Calu3 (cell line): ENCODE measurements around the gene MRTO4. TPM values are rescaled to one million over a fixed set of nuclear protein-coding genes. Genes with fewer than 3 reads are reported as not detected.

Experiments used
- Bru-seq: library from RNA; stranded (reverse); fragments of 400-500 nt; gene quantifications from one replicate; lab custom pipeline; 2021; lab: Mats Ljungman, UMichigan
- BruChase-seq, 2 experiments: library from RNA; stranded (reverse); fragments of 400-500 nt; gene quantifications; one replicate each; lab custom pipeline; 2021; lab: Mats Ljungman, UMichigan
- BruUV-seq: library from RNA; stranded (reverse); fragments of 400-500 nt; replicated peaks from 2 replicates; lab custom pipeline; 2021; lab: Mats Ljungman, UMichigan
- CTCF ChIA-PET: fragments of 300-600 bp; sonication (Branson Sonifier 250); formaldehyde crosslinking; loops from one replicate; lab custom pipeline; 2022; ENCODE audit warnings: antibody characterized with exemption; lab: Charles Lee
- DNase-seq: peaks from one replicate; pipeline ENCODE4 v3.0.0; 2022
- H3K27ac Mint-ChIP-seq: one replicate; pipeline ENCODE4 v1.8.0; 2022; ENCODE audit warnings: mixed read lengths; ENCODE audit not compliant: unreplicated experiment
- H3K27me3 Mint-ChIP-seq: one replicate; pipeline ENCODE4 v1.8.0; 2022; ENCODE audit warnings: mixed read lengths; ENCODE audit not compliant: unreplicated experiment
- H3K36me3 Mint-ChIP-seq: one replicate; pipeline ENCODE4 v1.8.0; 2022; ENCODE audit warnings: mild to moderate bottlenecking, moderate library complexity, mixed read lengths; ENCODE audit not compliant: insufficient read depth, unreplicated experiment
- H3K4me1 Mint-ChIP-seq: one replicate; pipeline ENCODE4 v1.8.0; 2022; ENCODE audit warnings: mild to moderate bottlenecking, low read depth, mixed read lengths; ENCODE audit not compliant: unreplicated experiment
- H3K4me3 Mint-ChIP-seq: one replicate; pipeline ENCODE4 v1.8.0; 2022; ENCODE audit warnings: mild to moderate bottlenecking, low read depth, moderate library complexity, mixed read lengths; ENCODE audit not compliant: unreplicated experiment
- H3K9me3 Mint-ChIP-seq: one replicate; pipeline ENCODE4 v1.8.0; 2022; ENCODE audit warnings: low read depth, mixed read lengths; ENCODE audit not compliant: unreplicated experiment
- intact Hi-C: fragments of 100-400 bp; cut with micrococcal nuclease; formaldehyde crosslinking; loops from one replicate; pipeline ENCODE4 v1.10.0; 2022; ENCODE audit not compliant: unreplicated experiment
- long read RNA-seq: library from polyadenylated mRNA; stranded (forward); transcript quantifications from one replicate; pipeline ENCODE4 v2.0.0, GENCODE V29; 2022
- total RNA-seq: library from RNA; stranded (reverse); gene quantifications from 2 replicates; pipeline ENCODE4 v1.2.3, GENCODE V29; 2022
- TF ChIP-seq, protein P1 (sequence below): fragments of 200-600 bp; IDR thresholded peaks from one replicate; pipeline ENCODE4 v1.8.0; 2022; ENCODE audit warnings: antibody characterized with exemption; ENCODE audit not compliant: unreplicated experiment

The MRTO4 gene
- total RNA-seq (37.0 and 41.4 TPM in 2 replicates), Bru-seq, nascent RNA (percentile 79 among the genes with signal in this experiment), BruChase-seq, experiment 1, labeled RNA remaining after a 6-hour chase (percentile 90 among the genes with signal in this experiment), BruChase-seq, experiment 2, labeled RNA remaining after a 2-hour chase (percentile 88 among the genes with signal in this experiment)
- long read RNA-seq, transcript MRTO4-201 (8 exons, 2,315 nt) = major isoform, 39 of 45 reads
- long read RNA-seq, partial matches to known transcripts = 2 of 45 reads
- long read RNA-seq, other reads (novel, unspliced or antisense) = 4 of 45 reads

DNA sequence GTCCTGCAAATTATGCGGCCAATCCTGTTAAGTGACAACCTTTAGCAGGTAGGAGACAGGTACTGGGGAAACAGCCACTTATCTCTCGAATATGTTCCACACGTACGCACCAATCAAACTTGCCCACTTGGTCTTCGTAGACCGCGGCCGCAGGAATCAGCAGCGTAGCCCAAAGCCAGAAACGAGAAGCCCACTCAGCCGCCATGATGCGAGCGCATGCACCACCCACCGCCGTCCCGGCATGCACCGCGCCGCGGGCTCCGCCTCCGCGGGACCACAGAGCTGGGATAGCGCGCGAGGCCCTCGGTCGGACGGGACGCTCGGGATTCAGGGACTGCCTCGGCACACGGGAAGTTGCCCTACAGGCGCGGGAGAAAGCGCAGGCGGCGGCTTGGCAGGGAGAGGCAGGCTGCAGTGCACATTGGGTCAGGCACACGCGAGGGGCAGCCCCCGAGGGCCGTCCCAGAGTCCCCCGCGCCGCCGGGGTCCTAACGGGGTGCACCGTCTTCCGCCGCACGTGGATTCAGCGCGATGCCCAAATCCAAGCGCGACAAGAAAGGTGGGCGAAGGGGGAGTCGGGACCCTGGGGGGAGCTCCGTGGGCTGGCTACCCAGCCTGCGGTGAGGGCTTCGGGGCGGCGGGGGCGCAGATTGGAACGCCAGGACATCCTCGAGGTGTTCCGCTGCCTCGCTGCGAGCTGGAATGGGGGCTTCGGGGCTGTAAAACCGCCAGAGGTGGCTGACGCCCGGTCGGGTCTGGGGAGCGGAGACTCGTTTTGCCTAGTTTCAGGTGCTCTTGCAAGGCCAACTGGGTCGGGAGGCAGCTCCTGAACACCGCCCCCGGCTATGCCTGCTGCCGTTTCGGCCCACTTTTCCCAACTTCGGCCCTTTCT lies at the start of gene MRTO4, which contains the start of gene EMC1:
TSS of gene MRTO4 (plus strand) at position 501 of the 892 bp plus-strand sequence. CDS start at position 532, 31 bp downstream.
TSS of gene EMC1 (minus strand) at position 220 of the 892 bp plus-strand sequence. CDS start at position 205, 15 bp downstream.
- CTCF ChIA-PET = no interaction called here
- intact Hi-C loops = no loop called here
- H3K36me3 Mint-ChIP-seq = peaks cover 47% of the 10 kb centered on the region
- H3K27me3 Mint-ChIP-seq = no peaks in the 10 kb centered on the region
- peaks cover 12% of the 10 kb centered on the region for H3K4me1 Mint-ChIP-seq
- DNase-seq = peak; percentile 91
- peak within 1 kb of the TSS; percentile 89 for H3K4me3 Mint-ChIP-seq
- TSS peak; percentile 59 for BruUV-seq
- TF ChIP-seq, protein P1, sequence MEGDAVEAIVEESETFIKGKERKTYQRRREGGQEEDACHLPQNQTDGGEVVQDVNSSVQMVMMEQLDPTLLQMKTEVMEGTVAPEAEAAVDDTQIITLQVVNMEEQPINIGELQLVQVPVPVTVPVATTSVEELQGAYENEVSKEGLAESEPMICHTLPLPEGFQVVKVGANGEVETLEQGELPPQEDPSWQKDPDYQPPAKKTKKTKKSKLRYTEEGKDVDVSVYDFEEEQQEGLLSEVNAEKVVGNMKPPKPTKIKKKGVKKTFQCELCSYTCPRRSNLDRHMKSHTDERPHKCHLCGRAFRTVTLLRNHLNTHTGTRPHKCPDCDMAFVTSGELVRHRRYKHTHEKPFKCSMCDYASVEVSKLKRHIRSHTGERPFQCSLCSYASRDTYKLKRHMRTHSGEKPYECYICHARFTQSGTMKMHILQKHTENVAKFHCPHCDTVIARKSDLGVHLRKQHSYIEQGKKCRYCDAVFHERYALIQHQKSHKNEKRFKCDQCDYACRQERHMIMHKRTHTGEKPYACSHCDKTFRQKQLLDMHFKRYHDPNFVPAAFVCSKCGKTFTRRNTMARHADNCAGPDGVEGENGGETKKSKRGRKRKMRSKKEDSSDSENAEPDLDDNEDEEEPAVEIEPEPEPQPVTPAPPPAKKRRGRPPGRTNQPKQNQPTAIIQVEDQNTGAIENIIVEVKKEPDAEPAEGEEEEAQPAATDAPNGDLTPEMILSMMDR = no peak
- H3K9me3 Mint-ChIP-seq = no peaks in the 10 kb centered on the region
- peak within 1 kb of the TSS; percentile 81 for H3K27ac Mint-ChIP-seq

DNA sequence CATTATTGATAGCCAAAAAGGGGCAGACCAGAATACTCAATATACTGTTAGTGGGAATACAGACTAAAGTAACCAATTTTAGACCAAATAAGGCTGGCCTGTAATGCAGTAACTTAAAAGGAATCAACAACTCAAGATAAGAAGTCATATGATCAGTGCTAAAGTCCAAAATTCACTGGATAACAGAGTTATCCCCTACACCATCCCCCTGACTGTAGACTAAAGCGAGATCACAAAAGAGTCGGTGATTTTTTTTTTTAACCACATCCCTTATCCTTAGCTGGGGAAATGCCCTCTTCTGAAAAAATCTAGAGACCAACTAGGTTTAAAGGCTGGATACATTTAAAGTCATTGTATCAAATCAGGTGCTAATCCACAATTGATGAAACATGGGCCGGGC lies 49.2 kb upstream of the MRTO4 start:
- H3K27me3 Mint-ChIP-seq = no peaks in the 10 kb centered on the region
- no TSS peak for BruUV-seq
- H3K4me3 Mint-ChIP-seq = no peak overlapping the region
- H3K36me3 Mint-ChIP-seq = peaks cover 13% of the 10 kb centered on the region
- H3K4me1 Mint-ChIP-seq = peaks cover 35% of the 10 kb centered on the region
- no peak overlapping the region for H3K27ac Mint-ChIP-seq
- no peak for DNase-seq
- TF ChIP-seq, protein P1 = no peak
- intact Hi-C loops = no loop called here
- H3K9me3 Mint-ChIP-seq = no peaks in the 10 kb centered on the region
- CTCF ChIA-PET = no interaction called here

DNA sequence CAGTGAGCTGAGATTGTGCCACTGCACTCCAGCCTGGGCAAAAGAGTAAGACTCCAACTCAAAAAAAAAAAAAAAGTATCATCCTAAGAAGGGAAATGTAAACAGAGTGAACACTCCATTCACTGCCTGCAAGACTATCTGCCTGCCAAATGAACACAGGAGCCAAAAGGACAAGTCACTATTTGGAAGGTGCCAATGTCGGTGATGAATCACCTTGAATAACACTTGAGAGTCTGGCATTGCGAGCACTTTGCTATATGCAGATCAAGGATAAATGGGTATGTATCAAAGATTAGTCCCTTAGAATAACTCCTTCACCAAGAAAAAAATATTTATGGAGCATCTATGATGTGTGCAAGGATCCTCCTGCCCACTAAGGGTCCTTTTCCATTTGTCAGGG lies 48.2 kb upstream of the MRTO4 start:
- H3K4me1 Mint-ChIP-seq = peaks cover 35% of the 10 kb centered on the region
- CTCF ChIA-PET = interaction anchor here (0.6 kb wide), 1 partner anchor 390 kb away, joined by 5 read pairs; no protein-coding TSS in a partner anchor
- H3K36me3 Mint-ChIP-seq = peaks cover 13% of the 10 kb centered on the region
- no peaks in the 10 kb centered on the region for H3K27me3 Mint-ChIP-seq
- DNase-seq = no peak
- TF ChIP-seq, protein P1 = no peak
- intact Hi-C loops = no loop called here
- H3K9me3 Mint-ChIP-seq = no peaks in the 10 kb centered on the region
- BruUV-seq = no TSS peak
- H3K4me3 Mint-ChIP-seq = no peak overlapping the region
- no peak overlapping the region for H3K27ac Mint-ChIP-seq

DNA sequence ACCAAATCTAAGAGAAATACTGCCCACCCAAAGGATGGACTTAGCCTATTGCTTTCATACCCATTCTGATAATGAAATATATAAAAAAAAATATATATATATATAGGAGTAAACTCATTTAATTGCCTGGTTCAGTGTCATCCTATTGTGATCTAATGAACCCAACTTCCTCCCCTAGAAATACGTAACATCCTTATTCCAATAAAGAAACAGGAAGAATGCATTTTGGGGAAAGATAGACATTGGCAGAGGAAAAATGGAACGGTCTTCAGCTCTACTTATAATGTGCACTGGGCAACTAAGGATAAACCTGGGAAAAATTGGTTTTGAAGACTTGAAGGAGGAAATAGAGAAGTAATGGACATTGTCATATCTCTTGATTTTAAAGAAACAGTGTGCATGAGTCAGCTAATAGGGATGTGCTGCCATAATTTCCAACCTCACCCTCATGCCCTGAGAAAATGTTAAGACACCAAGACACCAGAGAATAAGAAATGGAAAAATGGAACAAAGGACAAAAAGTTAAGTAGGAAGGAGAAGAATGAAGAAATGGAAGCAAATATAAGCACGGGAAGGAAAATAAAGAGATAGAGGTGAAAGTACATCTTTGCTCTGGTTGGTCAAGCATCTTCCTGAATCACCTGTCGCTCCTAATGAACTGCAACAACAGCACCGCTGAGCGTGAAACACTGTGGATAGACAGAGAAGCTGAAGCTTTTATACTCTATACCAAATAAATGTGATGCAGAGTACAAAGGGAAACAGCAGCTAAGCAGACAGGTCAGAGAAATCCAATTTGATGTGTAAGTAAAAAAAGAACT lies 46.9 kb upstream of the MRTO4 start:
- Mint-ChIP-seq H3K27ac (no peak overlapping the region), H3K36me3 (peaks cover 8% of the 10 kb centered on the region), H3K4me3 (no peak overlapping the region), H3K4me1 (peaks cover 35% of the 10 kb centered on the region), H3K9me3 (no peaks in the 10 kb centered on the region), H3K27me3 (no peaks in the 10 kb centered on the region)
- no TSS peak for BruUV-seq
- TF ChIP-seq, protein P1 = no peak
- intact Hi-C loops = no loop called here
- CTCF ChIA-PET = no interaction called here
- DNase-seq = no peak
